H9 (cell line): ENCODE data around the gene SNX7. TPM values are rescaled to one million over a fixed set of nuclear protein-coding genes. Genes with fewer than 3 reads are reported as not detected.

ENCODE experiments used
- DNase-seq: peaks from one replicate; pipeline ENCODE4 v3.0.0-alpha.2; 2017
- H2AFZ ChIP-seq: one replicate; pipeline ENCODE4 v1.6.1; 2013; ENCODE audit warnings: mild to moderate bottlenecking, low read length, control low read depth, moderate library complexity
- H2AK5ac ChIP-seq: 2 replicates; pipeline ENCODE4 v1.6.1; 2013; ENCODE audit warnings: low read length, control low read depth, mixed read lengths; ENCODE audit not compliant: insufficient read length
- H2BK120ac ChIP-seq: one replicate; pipeline ENCODE4 v1.6.1; 2013; ENCODE audit warnings: low read depth, mild to moderate bottlenecking, low read length, control low read depth, inconsistent platforms; ENCODE audit not compliant: poor library complexity, severe bottlenecking
- H2BK12ac ChIP-seq: 2 replicates; pipeline ENCODE4 v1.6.1; 2013; ENCODE audit warnings: low read length, control low read depth, mixed read lengths, low read depth; ENCODE audit not compliant: insufficient read length
- H2BK15ac ChIP-seq: 2 replicates; pipeline ENCODE4 v1.6.1; 2013; ENCODE audit warnings: low read depth, low read length, control low read depth
- H2BK20ac ChIP-seq: one replicate; pipeline ENCODE4 v1.6.1; 2013; ENCODE audit warnings: low read depth, mild to moderate bottlenecking, low read length, control low read depth, inconsistent platforms; ENCODE audit not compliant: poor library complexity, severe bottlenecking
- H2BK5ac ChIP-seq: 2 replicates; pipeline ENCODE4 v1.6.1; 2013; ENCODE audit warnings: low read length, control low read depth, mixed read lengths; ENCODE audit not compliant: insufficient read length
- H3K14ac ChIP-seq: 2 replicates; pipeline ENCODE4 v1.6.1; 2013; ENCODE audit warnings: low read length, control low read depth; ENCODE audit not compliant: insufficient read depth
- H3K18ac ChIP-seq: 2 replicates; pipeline ENCODE4 v1.6.1; 2013; ENCODE audit warnings: low read depth, mild to moderate bottlenecking, mixed read lengths, low read length, control low read depth; ENCODE audit not compliant: insufficient read length
- H3K23ac ChIP-seq: 2 replicates; pipeline ENCODE4 v1.6.1; 2013; ENCODE audit warnings: low read length, control low read depth, mixed read lengths, low read depth; ENCODE audit not compliant: insufficient read length
- H3K23me2 ChIP-seq: 2 replicates; pipeline ENCODE4 v1.6.1; 2013; ENCODE audit warnings: low read depth, mild to moderate bottlenecking, mixed read lengths, low read length, control low read depth; ENCODE audit not compliant: insufficient read length, poor library complexity, severe bottlenecking
- H3K27ac ChIP-seq: 2 replicates; pipeline ENCODE4 v1.5.1; 2013; ENCODE audit warnings: low read length, control low read depth, mixed read lengths, low read depth; ENCODE audit not compliant: insufficient read length
- H3K27me3 ChIP-seq: 2 replicates; pipeline ENCODE4 v1.6.1; 2013; ENCODE audit warnings: low read length, control low read depth, inconsistent platforms; ENCODE audit not compliant: insufficient read depth
- H3K4ac ChIP-seq: 2 replicates; pipeline ENCODE4 v1.6.1; 2013; ENCODE audit warnings: low read depth, mild to moderate bottlenecking, control low read depth, inconsistent platforms, low read length, moderate library complexity
- H3K4me1 ChIP-seq: 2 replicates; pipeline ENCODE4 v1.6.1; 2013; ENCODE audit warnings: low read length, control low read depth, inconsistent platforms; ENCODE audit not compliant: insufficient read depth
- H3K4me2 ChIP-seq: 2 replicates; pipeline ENCODE4 v1.6.1; 2013; ENCODE audit warnings: low read length, control low read depth, mixed read lengths; ENCODE audit not compliant: insufficient read length, insufficient read depth
- H3K56ac ChIP-seq: 2 replicates; pipeline ENCODE4 v1.6.1; 2013; ENCODE audit warnings: low read depth, mild to moderate bottlenecking, mixed read lengths, low read length, control low read depth; ENCODE audit not compliant: insufficient read length
- H3K79me1 ChIP-seq: 2 replicates; pipeline ENCODE4 v1.6.1; 2013; ENCODE audit warnings: low read depth, mild to moderate bottlenecking, moderate library complexity, low read length, control low read depth, inconsistent platforms; ENCODE audit not compliant: insufficient read depth, poor library complexity, severe bottlenecking
- H3K79me2 ChIP-seq: 2 replicates; pipeline ENCODE4 v1.6.1; 2013; ENCODE audit warnings: low read length, control low read depth, inconsistent platforms; ENCODE audit not compliant: insufficient read depth
- H3K9ac ChIP-seq: 2 replicates; pipeline ENCODE4 v1.6.1; 2013; ENCODE audit warnings: low read length, control low read depth, mixed read lengths; ENCODE audit not compliant: insufficient read length; ENCODE audit errors: extremely low read depth
- H3K9me3 ChIP-seq: one replicate; pipeline ENCODE4 v1.6.1; 2013; ENCODE audit warnings: low read depth, low read length, inconsistent platforms; ENCODE audit not compliant: control insufficient read depth
- H3T11ph ChIP-seq: one replicate; pipeline ENCODE4 v1.6.1; 2013; ENCODE audit warnings: mild to moderate bottlenecking, low read length, control low read depth, inconsistent platforms
- H4K20me1 ChIP-seq: one replicate; pipeline ENCODE4 v1.6.1; 2013; ENCODE audit not compliant: control insufficient read depth, insufficient read length, insufficient read depth
- H4K5ac ChIP-seq: 2 replicates; pipeline ENCODE4 v1.6.1; 2013; ENCODE audit warnings: low read depth, mild to moderate bottlenecking, mixed read lengths, low read length, control low read depth; ENCODE audit not compliant: insufficient read length
- H4K8ac ChIP-seq: replicated peaks from 2 replicates; pipeline ENCODE4 v1.6.1; 2013; ENCODE audit warnings: low read length, control low read depth, mixed read lengths, low read depth; ENCODE audit not compliant: insufficient read length
- H4K91ac ChIP-seq: 2 replicates; pipeline ENCODE4 v1.6.1; 2013; ENCODE audit warnings: low read depth, mild to moderate bottlenecking, moderate library complexity, mixed read lengths, low read length, control low read depth; ENCODE audit not compliant: insufficient read length
- H3K27ac Mint-ChIP-seq, 3 experiments: 2 replicates in 2 of 3; 3 replicates in 1 of 3; pipeline ENCODE4 v1.8.0; 2020 to 2021; ENCODE audit warnings: mixed read lengths in 3 of 3, mild to moderate bottlenecking in 1 of 3, moderate library complexity in 1 of 3
- H3K27me3 Mint-ChIP-seq: 2 replicates; pipeline ENCODE4 v1.8.0; 2021; ENCODE audit warnings: low read depth, mild to moderate bottlenecking, moderate library complexity, mixed read lengths
- H3K36me3 Mint-ChIP-seq, 3 experiments: 2 replicates in 2 of 3; 3 replicates in 1 of 3; pipeline ENCODE4 v1.8.0; 2020 to 2021; ENCODE audit warnings: low read depth in 3 of 3, mixed read lengths in 3 of 3; ENCODE audit not compliant: insufficient read depth in 1 of 3
- H3K4me1 Mint-ChIP-seq, 2 experiments: 2 replicates each; pipeline ENCODE4 v1.8.0; 2020; ENCODE audit warnings: mixed read lengths in 2 of 2
- H3K4me3 Mint-ChIP-seq, 2 experiments: 2 replicates in 1 of 2; 3 replicates in 1 of 2; pipeline ENCODE4 v1.8.0; 2020 to 2021; ENCODE audit warnings: mild to moderate bottlenecking in 2 of 2, mixed read lengths in 2 of 2, moderate library complexity in 1 of 2
- H3K9me3 Mint-ChIP-seq, 2 experiments: 2 replicates in 1 of 2; 3 replicates in 1 of 2; pipeline ENCODE4 v1.8.0; 2020; ENCODE audit warnings: mild to moderate bottlenecking in 2 of 2, mixed read lengths in 2 of 2, moderate library complexity in 1 of 2
- WGBS: extraction: QIAGEN DNeasy Blood & Tissue Kit; methylation state at CpG from one replicate; pipeline ENCODE4 v1.1.7; 2013; ENCODE audit warnings: missing lambda C conversion rate, low lambda C conversion rate, mixed read lengths; ENCODE audit not compliant: insufficient read length; ENCODE audit errors: extremely low coverage; 5-methylcytosine and 5-hydroxymethylcytosine counted together
- total RNA-seq: library from RNA; stranded (reverse); gene quantifications from 2 replicates; pipeline ENCODE4 v1.2.1, GENCODE V29; 2021
- TF ChIP-seq, protein P1 (sequence below): fragments of 200-600 bp; sonication (generic); conservative IDR thresholded peaks from 3 replicates; pipeline ENCODE4 v1.8.0; 2021; ENCODE audit warnings: antibody characterized with exemption, mild to moderate bottlenecking

SNX7 gene
- total RNA-seq, 1 experiment from 2014 or later = 24.7 TPM

- Histone ChIP-seq H3K79me1 (no peaks in the 10 kb centered on the region), H3T11ph (no peak overlapping the region), H3K79me2 (no peaks in the 10 kb centered on the region), H2BK20ac (no peak overlapping the region), H3K23ac (no peak overlapping the region), H3K27ac (no peak overlapping the region), H2BK5ac (no peak overlapping the region), H3K14ac (no peak overlapping the region), H3K18ac (no peak overlapping the region), H3K27me3 (no peaks in the 10 kb centered on the region), H3K4me2 (no peak overlapping the region), H3K4ac (no peak overlapping the region), H2AFZ (no peak overlapping the region), H3K23me2 (no peaks in the 10 kb centered on the region), H4K8ac (no peak overlapping the region), H2BK120ac (no peak overlapping the region), H2AK5ac (no peak overlapping the region), H4K20me1 (no peaks in the 10 kb centered on the region), H2BK15ac (no peak overlapping the region), H4K5ac (no peak overlapping the region), H2BK12ac (no peak overlapping the region), H4K91ac (no peak overlapping the region), H3K56ac (no peak overlapping the region), H3K9ac (no peak overlapping the region), H3K4me1 (no peaks in the 10 kb centered on the region), H3K9me3 (no peaks in the 10 kb centered on the region)
- Mint-ChIP-seq H3K27me3 (no peaks in the 10 kb centered on the region), H3K4me3 (no peak overlapping the region), H3K4me1 (no peaks in the 10 kb centered on the region), H3K9me3 (no peaks in the 10 kb centered on the region), H3K27ac (no peak overlapping the region), H3K36me3 (no peaks in the 10 kb centered on the region)
- TF ChIP-seq, protein P1, sequence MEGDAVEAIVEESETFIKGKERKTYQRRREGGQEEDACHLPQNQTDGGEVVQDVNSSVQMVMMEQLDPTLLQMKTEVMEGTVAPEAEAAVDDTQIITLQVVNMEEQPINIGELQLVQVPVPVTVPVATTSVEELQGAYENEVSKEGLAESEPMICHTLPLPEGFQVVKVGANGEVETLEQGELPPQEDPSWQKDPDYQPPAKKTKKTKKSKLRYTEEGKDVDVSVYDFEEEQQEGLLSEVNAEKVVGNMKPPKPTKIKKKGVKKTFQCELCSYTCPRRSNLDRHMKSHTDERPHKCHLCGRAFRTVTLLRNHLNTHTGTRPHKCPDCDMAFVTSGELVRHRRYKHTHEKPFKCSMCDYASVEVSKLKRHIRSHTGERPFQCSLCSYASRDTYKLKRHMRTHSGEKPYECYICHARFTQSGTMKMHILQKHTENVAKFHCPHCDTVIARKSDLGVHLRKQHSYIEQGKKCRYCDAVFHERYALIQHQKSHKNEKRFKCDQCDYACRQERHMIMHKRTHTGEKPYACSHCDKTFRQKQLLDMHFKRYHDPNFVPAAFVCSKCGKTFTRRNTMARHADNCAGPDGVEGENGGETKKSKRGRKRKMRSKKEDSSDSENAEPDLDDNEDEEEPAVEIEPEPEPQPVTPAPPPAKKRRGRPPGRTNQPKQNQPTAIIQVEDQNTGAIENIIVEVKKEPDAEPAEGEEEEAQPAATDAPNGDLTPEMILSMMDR = no peak
- WGBS = no CpG with 5 or more reads among the region's 2 CpGs
- no peak for DNase-seq
Observed at GRCh38 chr1:98688110-98688739, 26.7 kb downstream of the SNX7 start.
